Measurements from ENCODE around the gene RAB11FIP3.

Gene RAB11FIP3

GRCh38 chr16:425082-425718 is at the start of gene RAB11FIP3:
RAB11FIP3 (plus strand) TSS chr16:425649; CDS start chr16:426007, 358 bp downstream.
- TF ChIP-seq TCF12 (IDR thresholded peaks at IDR 0.05; ENCODE audit: low read depth) (no peak; the same call in 1 of the 2 replicates), USF1 (IDR thresholded peaks at IDR 0.05) (no peak), TAF1 (IDR thresholded peaks at IDR 0.05; ENCODE audit: low read depth) (peak; percentile 84), ZBTB7A (IDR thresholded peaks at IDR 0.05; ENCODE audit: low read depth) (peak; percentile 93), RAD21 (IDR thresholded peaks at IDR 0.05; ENCODE audit: low read depth) (0 out of 2 replicates have a peak, but pooled peaks have one; percentile 7), MAX (IDR thresholded peaks at IDR 0.05) (peak; percentile 86), CREB1 (IDR thresholded peaks at IDR 0.05; ENCODE audit: low read depth) (peak; percentile 67; the same call in 1 of the 2 replicates), EGR1 (IDR thresholded peaks at IDR 0.05) (0 out of 2 replicates have a peak, but pooled peaks have one; percentile 16)

GRCh38 chr16:375927-376816 is 49.3 kb upstream of the RAB11FIP3 start:
- no peak for TF ChIP-seq MAX (IDR thresholded peaks at IDR 0.05)

GRCh38 chr16:376817-377418 is 48.5 kb upstream of the RAB11FIP3 start:
- no peak for TF ChIP-seq RAD21 (IDR thresholded peaks at IDR 0.05; ENCODE audit: low read depth)
- no peak for TF ChIP-seq TEAD4 (IDR thresholded peaks at IDR 0.05)

- TF ChIP-seq MAX (IDR thresholded peaks at IDR 0.05) (no peak), EGR1 (IDR thresholded peaks at IDR 0.05) (no peak), REST (IDR thresholded peaks at IDR 0.05; ENCODE audit: low read depth) (no peak), ZBTB7A (IDR thresholded peaks at IDR 0.05; ENCODE audit: low read depth) (no peak), EP300 (IDR thresholded peaks at IDR 0.05; ENCODE audit: borderline replicate concordance) (no peak), TAF1 (IDR thresholded peaks at IDR 0.05; ENCODE audit: low read depth) (no peak), CREB1 (IDR thresholded peaks at IDR 0.05; ENCODE audit: low read depth) (no peak), FOXM1 (IDR thresholded peaks at IDR 0.05; ENCODE audit: borderline replicate concordance, low read depth) (no peak), NFIC (IDR thresholded peaks at IDR 0.05) (no peak), YY1 (IDR thresholded peaks at IDR 0.05; ENCODE audit: low read depth) (no peak), TCF12 (IDR thresholded peaks at IDR 0.05; ENCODE audit: low read depth) (no peak), TEAD4 (IDR thresholded peaks at IDR 0.05) (no peak), CEBPB (IDR thresholded peaks at IDR 0.05) (no peak), RAD21 (IDR thresholded peaks at IDR 0.05; ENCODE audit: low read depth) (no peak)
Observed at GRCh38 chr16:377419-377951, 48.0 kb upstream of the RAB11FIP3 start.

GRCh38 chr16:378821-379182 is 46.6 kb upstream of the RAB11FIP3 start:
- TF ChIP-seq ZBTB7A (IDR thresholded peaks at IDR 0.05; ENCODE audit: low read depth) (peak; percentile 98), MAX (IDR thresholded peaks at IDR 0.05) (no peak), REST (IDR thresholded peaks at IDR 0.05; ENCODE audit: low read depth) (no peak), CREB1 (IDR thresholded peaks at IDR 0.05; ENCODE audit: low read depth) (no peak)
